Nucleus accumbens (tissue), 56 donors: Measurements from ENCODE around the gene LRBA.

Source experiments
- DNase-seq, 56 donors: peaks; one replicate each; lab custom pipeline; 2025; lab: John Stamatoyannopoulos, UW

Gene LRBA

DNA sequence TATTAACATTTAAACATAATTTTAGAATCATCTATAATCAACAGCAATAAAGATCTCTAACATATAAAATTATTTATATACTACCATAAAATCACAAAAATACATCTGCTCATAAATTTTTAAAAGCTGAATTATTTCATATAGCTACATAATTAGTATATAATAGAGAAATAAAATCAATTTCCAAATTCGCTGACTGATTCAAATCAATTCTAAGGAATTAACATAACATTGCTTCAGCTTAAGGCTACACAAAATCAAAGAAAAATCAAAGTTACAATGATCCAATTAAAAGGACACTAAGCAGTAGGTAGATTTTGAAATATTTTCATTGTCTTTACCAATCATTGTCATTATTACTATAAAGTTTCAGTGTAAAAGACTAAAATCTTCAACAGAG lies 194.7 kb downstream of the LRBA start:
- DNase-seq: no peak

- no peak for DNase-seq
Measured at GRCh38 chr4:150818661-150819060, 196.4 kb downstream of the LRBA start.

GRCh38 chr4:150817804-150818528 lies 197.1 kb downstream of the LRBA start:
- DNase-seq: no peak

GRCh38 chr4:150817017-150817416 lies 198.1 kb downstream of the LRBA start:
- DNase-seq: no peak

DNA sequence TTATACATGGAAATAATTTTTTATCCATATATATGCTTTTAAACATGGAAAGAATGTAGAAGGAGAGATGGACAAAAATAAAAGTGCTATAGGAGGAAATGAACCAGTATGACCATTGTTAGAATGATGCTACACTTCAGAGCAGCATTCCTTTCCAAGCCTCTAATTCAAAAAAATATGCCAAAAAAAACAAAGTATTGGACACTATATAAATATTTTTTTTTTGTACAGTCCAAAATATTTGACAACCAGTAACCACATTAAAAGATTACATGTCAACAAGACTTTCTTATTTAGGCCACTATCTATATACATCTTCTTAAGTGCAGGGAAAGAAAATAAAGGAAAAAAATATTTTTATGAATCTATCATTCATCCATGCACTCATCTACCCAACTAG lies 198.6 kb downstream of the LRBA start:
- no peak for DNase-seq

- no peak for DNase-seq
Measured at GRCh38 chr4:150814873-150815272, 200.2 kb downstream of the LRBA start.

- DNase-seq: no peak
Measured at GRCh38 chr4:150805183-150806025, 209.7 kb downstream of the LRBA start.

GRCh38 chr4:150801833-150802232 lies 213.3 kb downstream of the LRBA start:
- DNase-seq: no peak

DNA sequence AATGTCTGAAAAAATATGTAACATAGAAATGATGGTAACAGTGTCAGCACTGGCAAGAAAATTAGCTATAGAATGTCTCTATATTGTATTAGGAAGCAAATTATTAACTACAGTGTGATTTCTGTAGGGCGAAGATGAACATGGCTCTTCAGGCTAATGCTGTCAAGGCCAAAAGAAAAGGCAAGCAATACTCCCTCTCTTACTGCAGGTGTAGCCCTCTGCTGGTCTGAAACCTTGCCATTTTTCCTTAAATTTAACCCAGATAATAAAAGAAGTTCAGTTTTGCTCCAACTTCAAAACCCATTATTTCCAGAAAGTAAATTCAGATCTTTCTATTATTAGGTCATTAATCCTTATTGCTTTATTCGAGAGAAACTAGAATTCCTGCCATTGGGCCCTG lies 215.9 kb downstream of the LRBA start:
- DNase-seq: no peak

DNA sequence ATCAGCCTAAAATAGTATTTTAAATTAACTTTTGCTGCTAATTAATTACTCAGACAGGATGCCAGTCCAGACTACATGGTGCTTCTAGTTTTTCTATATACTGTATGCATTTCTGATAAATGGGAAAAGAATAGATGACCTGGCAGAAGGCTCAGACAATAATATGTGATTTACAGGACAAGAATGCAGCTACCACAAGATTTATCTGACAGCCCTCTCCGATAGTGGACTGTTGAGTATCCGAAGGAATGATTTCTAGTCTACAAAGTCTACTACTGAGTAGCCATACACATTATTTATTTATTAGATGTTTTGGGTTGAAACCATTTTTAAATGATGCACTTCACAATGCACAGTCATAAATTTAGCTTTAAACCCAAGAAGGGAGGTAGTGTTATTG lies 220.4 kb downstream of the LRBA start:
- DNase-seq: no peak

DNA sequence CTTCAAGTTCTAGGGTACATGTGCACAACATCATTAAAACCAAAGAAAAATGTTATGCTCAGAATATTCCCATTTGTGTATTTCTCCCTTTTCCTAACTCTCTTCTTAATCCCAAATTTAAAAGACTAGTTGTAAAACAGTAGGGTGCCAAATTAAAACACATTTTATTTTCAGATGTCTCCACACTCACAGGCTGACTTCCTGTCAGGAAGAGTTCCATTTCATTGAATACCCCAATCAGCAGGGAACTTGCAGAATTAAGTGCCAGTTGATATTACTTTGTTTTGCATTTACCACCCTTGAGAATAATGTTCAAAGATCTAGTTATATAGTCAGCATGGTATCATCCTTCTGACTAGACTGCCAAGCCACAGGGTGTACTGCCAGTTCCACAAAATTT lies 225.2 kb downstream of the LRBA start:
- no peak for DNase-seq

DNA sequence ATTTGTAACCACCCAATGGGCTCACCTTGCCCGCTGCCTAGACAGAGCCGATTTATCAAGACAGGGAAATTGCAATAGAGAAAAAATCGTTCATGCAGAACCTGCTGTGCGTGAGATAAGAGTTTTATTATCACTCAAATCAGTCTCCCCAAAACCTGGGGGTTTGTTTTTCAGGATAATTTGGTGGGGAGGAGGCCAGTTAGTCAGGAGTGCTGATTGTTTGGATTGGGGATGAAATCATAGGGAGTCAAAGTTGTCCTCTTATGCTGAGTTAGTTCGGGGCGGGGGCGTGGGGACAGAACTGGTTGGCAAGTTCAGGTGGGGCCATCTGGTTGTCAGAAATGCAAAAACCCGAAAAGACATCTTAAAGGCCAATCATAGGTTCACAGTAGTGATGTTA lies 230.1 kb downstream of the LRBA start:
- DNase-seq: no peak

- DNase-seq: no peak
Measured at GRCh38 chr4:150784305-150784704, 230.8 kb downstream of the LRBA start.

- no peak for DNase-seq
Measured at GRCh38 chr4:150782921-150783320, 232.2 kb downstream of the LRBA start.

DNA sequence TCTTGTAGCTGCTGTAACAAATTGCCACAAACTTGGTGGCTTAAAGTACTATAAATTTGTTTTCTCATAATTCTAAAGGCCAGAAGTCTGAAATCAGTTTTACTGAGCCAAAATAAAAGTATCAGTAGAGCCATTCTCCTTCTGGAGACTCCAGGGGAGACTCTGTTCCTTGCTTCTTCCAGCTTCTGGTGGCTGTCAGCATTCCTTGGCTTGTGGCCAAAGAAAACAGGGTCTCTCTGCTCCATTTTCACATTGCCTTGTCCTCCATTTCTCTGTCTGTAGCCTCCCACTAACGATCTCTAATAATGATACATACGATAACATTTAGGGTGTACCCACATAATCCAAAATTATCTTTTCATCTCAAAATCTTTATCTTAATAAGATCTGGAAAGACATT lies 232.8 kb downstream of the LRBA start:
- DNase-seq: peak in 1 of 56 donors; percentile 0

GRCh38 chr4:150781191-150781590 lies 233.9 kb downstream of the LRBA start:
- DNase-seq: no peak

DNA sequence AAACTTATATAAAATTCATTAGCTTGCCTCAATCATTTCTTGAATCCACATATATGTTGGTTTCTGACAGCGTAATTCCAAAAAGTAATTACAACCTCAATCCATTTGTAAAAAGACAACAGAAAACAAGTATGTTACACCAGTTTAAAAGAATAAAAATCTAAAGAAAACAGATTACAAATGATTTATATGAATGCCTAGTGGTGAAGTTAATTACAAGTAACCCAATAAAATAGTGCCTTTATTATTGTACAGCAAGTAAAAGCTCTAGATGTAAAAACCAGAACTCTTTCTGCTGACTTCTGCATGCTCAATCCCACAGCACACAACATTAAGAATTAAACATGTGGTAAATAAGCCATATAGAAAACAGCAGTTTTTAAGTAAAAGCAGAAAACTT lies 235.4 kb downstream of the LRBA start:
- DNase-seq: no peak

- DNase-seq: no peak
Measured at GRCh38 chr4:150773729-150774449, 241.2 kb downstream of the LRBA start.

DNA sequence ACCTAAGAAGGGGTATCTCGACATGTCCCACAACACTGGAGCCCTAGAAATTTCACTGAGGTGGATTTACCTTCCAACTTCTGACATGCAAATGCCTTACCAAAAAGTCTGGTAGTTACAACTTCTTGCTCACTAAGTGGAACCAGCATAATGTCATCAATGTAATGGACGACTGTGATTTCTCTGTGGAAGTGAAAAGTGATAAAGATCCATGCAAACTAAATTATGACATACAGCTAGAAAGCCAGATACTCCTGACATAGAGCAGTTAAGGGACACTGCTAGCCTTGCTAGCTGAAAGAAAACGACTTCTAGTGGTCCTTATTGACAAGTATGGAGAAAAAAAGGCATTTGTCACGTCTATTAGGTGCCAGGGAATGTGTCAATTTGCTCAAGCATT lies 242.1 kb downstream of the LRBA start:
- no peak for DNase-seq

- no peak for DNase-seq
Measured at GRCh38 chr4:150771382-150771781, 243.7 kb downstream of the LRBA start.

GRCh38 chr4:150769845-150770244 lies 245.2 kb downstream of the LRBA start:
- DNase-seq: no peak
